Caco-2 (cell line): ENCODE measurements around the gene GJD3. TPM values are rescaled to one million over a fixed set of nuclear protein-coding genes. Genes with fewer than 3 reads are reported as not detected.

ENCODE experiments used
- BruUV-seq: library from RNA; stranded (reverse); fragments of 400-500 nt; replicated peaks from 2 replicates; lab custom pipeline; 2021; lab: Mats Ljungman, UMichigan
- CTCF ChIA-PET: fragments of 300-600 bp; sonication (Branson Sonifier 250); formaldehyde crosslinking; loops from one replicate; lab custom pipeline; 2022; ENCODE audit warnings: antibody characterized with exemption; lab: Charles Lee
- POLR2A ChIA-PET: fragments of 300-600 bp; sonication (Branson Sonifier 250); formaldehyde crosslinking; loops from one replicate; lab custom pipeline; 2022; ENCODE audit warnings: antibody characterized with exemption; lab: Charles Lee
- DNase-seq, 2 experiments: peaks; one replicate each; pipeline versions ENCODE4 v3.0.0 to v3.0.0-alpha.2; 2020 to 2022
- H3K27me3 ChIP-seq: replicated peaks from 2 replicates; pipeline ENCODE4 v1.6.0; 2011; ENCODE audit warnings: low read length; ENCODE audit not compliant: control insufficient read depth, insufficient read depth
- H3K36me3 ChIP-seq: 2 replicates; pipeline ENCODE4 v1.5.1; 2011; ENCODE audit warnings: low read length; ENCODE audit not compliant: control insufficient read depth, insufficient read depth
- H3K4me1 ChIP-seq: fragments of 250-450 bp; sonication (Bioruptor Pico); 2 replicates; pipeline ENCODE4 v1.5.1; 2020; ENCODE audit warnings: mild to moderate bottlenecking
- H3K4me3 ChIP-seq: 2 replicates; pipeline ENCODE4 v1.5.1; 2011; ENCODE audit warnings: low read depth, mild to moderate bottlenecking, control low read depth, low read length
- H3K9me3 ChIP-seq: fragments of 250-450 bp; sonication (Bioruptor Pico); 2 replicates; pipeline ENCODE4 v1.5.1; 2020; ENCODE audit warnings: mild to moderate bottlenecking, moderate library complexity
- H3K27ac Mint-ChIP-seq: one replicate; pipeline ENCODE4 v1.8.0; 2022; ENCODE audit warnings: mixed read lengths; ENCODE audit not compliant: unreplicated experiment
- H3K27me3 Mint-ChIP-seq: one replicate; pipeline ENCODE4 v1.8.0; 2022; ENCODE audit warnings: mixed read lengths; ENCODE audit not compliant: insufficient read depth, unreplicated experiment
- H3K36me3 Mint-ChIP-seq: one replicate; pipeline ENCODE4 v1.8.0; 2022; ENCODE audit warnings: mild to moderate bottlenecking, mixed read lengths; ENCODE audit not compliant: insufficient read depth, unreplicated experiment
- H3K4me1 Mint-ChIP-seq: one replicate; pipeline ENCODE4 v1.8.0; 2022; ENCODE audit warnings: low read depth, mixed read lengths; ENCODE audit not compliant: unreplicated experiment
- H3K4me3 Mint-ChIP-seq: one replicate; pipeline ENCODE4 v1.8.0; 2022; ENCODE audit warnings: mild to moderate bottlenecking, moderate library complexity, mixed read lengths; ENCODE audit not compliant: unreplicated experiment
- H3K9me3 Mint-ChIP-seq: one replicate; pipeline ENCODE4 v1.8.0; 2022; ENCODE audit warnings: mixed read lengths; ENCODE audit not compliant: unreplicated experiment
- intact Hi-C: fragments of 100-400 bp; cut with micrococcal nuclease; formaldehyde crosslinking; loops from one replicate; pipeline ENCODE4 v1.10.0; 2022; ENCODE audit not compliant: unreplicated experiment
- total RNA-seq: library from RNA; stranded (reverse); gene quantifications from 2 replicates; pipeline ENCODE4 v1.2.3, GENCODE V29; 2022
- TF ChIP-seq, protein P1 (sequence below), 2 experiments: fragments of 200-600 bp in 1 of 2; IDR thresholded peaks; 1 replicate in 1 of 2; 2 replicates in 1 of 2; pipeline versions ENCODE4 v1.5.1 to v1.8.0; 2011 to 2022; ENCODE audit warnings: antibody characterized with exemption in 1 of 2, control low read depth in 1 of 2, inconsistent platforms in 1 of 2, low read depth in 1 of 2, low read length in 1 of 2, mild to moderate bottlenecking in 1 of 2, moderate library complexity in 1 of 2; ENCODE audit not compliant: insufficient read depth in 1 of 2, severe bottlenecking in 1 of 2, unreplicated experiment in 1 of 2

The GJD3 gene
- total RNA-seq, 1 experiment from 2014 or later: not detected

DNA sequence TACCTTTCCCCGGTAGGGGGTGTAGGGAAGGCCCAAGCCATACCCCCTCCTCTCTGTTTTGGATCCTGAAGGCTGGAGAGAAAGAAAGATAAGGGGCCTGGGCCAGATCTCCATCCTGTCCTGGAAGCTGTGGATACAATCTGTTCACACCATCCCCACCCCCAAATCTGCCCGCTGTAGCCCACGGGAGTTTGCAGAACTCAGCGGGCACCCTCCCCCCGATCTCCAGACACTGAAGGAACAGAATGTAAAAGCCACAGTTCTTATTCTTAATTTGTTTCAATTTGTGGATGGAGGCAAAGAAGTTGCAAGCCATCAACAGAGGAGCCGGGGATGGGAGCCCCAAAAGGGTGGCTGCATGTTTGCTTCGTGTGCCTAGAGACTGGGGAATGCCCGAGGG, 27.2 kb downstream of the GJD3 start:
- peaks cover 12% of the 10 kb centered on the region for H3K36me3 Mint-ChIP-seq
- ChIA-PET CTCF (no interaction called here), POLR2A (no interaction called here)
- H3K4me1 ChIP-seq: peaks cover 18% of the 10 kb centered on the region
- no TSS peak for BruUV-seq
- no peak overlapping the region for H3K27ac Mint-ChIP-seq
- TF ChIP-seq, protein P1, sequence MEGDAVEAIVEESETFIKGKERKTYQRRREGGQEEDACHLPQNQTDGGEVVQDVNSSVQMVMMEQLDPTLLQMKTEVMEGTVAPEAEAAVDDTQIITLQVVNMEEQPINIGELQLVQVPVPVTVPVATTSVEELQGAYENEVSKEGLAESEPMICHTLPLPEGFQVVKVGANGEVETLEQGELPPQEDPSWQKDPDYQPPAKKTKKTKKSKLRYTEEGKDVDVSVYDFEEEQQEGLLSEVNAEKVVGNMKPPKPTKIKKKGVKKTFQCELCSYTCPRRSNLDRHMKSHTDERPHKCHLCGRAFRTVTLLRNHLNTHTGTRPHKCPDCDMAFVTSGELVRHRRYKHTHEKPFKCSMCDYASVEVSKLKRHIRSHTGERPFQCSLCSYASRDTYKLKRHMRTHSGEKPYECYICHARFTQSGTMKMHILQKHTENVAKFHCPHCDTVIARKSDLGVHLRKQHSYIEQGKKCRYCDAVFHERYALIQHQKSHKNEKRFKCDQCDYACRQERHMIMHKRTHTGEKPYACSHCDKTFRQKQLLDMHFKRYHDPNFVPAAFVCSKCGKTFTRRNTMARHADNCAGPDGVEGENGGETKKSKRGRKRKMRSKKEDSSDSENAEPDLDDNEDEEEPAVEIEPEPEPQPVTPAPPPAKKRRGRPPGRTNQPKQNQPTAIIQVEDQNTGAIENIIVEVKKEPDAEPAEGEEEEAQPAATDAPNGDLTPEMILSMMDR (IDR thresholded peaks at IDR 0.05; ENCODE audit: insufficient read depth in 1 of 2, low read depth in 1 of 2, low read length in 1 of 2, severe bottlenecking in 1 of 2, unreplicated experiment in 1 of 2): no peak
- H3K9me3 Mint-ChIP-seq: no peaks in the 10 kb centered on the region
- DNase-seq: no peak
- H3K9me3 ChIP-seq: no peaks in the 10 kb centered on the region
- intact Hi-C loops: no loop called here
- H3K4me1 Mint-ChIP-seq: peaks cover 25% of the 10 kb centered on the region
- no peak overlapping the region for H3K4me3 ChIP-seq
- H3K36me3 ChIP-seq: no peaks in the 10 kb centered on the region
- H3K27me3 Mint-ChIP-seq: no peaks in the 10 kb centered on the region
- H3K27me3 ChIP-seq: no peaks in the 10 kb centered on the region
- H3K4me3 Mint-ChIP-seq: no peak overlapping the region

DNA sequence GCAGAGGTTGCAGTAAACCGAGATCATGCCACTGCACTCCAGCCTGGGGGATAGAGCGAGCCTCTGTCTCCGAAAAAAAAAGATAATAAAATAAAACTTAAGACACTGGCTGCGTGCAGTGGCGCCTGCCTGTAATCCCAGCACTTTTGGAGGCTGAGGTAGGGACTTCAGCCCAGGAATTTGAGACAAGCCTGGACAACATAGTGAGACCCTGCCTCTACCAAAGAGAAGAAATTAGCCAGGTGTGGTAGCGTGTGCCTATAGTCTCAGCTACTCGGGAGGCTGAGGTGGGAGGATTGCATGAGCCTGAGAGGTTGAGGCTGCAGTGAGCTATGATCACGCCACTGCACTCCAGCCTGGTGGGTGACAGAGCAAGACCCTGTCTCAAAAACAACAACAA, 28.9 kb downstream of the GJD3 start:
- Mint-ChIP-seq H3K9me3 (no peaks in the 10 kb centered on the region), H3K27me3 (no peaks in the 10 kb centered on the region), H3K36me3 (no peaks in the 10 kb centered on the region), H3K4me1 (peaks cover 23% of the 10 kb centered on the region), H3K27ac (no peak overlapping the region), H3K4me3 (no peak overlapping the region)
- TF ChIP-seq, protein P1 (IDR thresholded peaks at IDR 0.05; ENCODE audit: insufficient read depth in 1 of 2, low read depth in 1 of 2, low read length in 1 of 2, severe bottlenecking in 1 of 2, unreplicated experiment in 1 of 2): no peak
- BruUV-seq: no TSS peak
- Histone ChIP-seq H3K27me3 (no peaks in the 10 kb centered on the region), H3K4me3 (no peak overlapping the region), H3K9me3 (no peaks in the 10 kb centered on the region), H3K36me3 (no peaks in the 10 kb centered on the region), H3K4me1 (peaks cover 16% of the 10 kb centered on the region)
- POLR2A ChIA-PET: interaction anchor here (0.7 kb wide), 1 partner anchor 10 kb away, joined by 3 read pairs; no protein-coding TSS in a partner anchor
- DNase-seq: no peak
- intact Hi-C loops: no loop called here
- CTCF ChIA-PET: interaction anchor here (0.5 to 2.0 kb wide), 2 partner anchors 18 to 277 kb away, joined by 3 to 5 read pairs; no protein-coding TSS in a partner anchor

DNA sequence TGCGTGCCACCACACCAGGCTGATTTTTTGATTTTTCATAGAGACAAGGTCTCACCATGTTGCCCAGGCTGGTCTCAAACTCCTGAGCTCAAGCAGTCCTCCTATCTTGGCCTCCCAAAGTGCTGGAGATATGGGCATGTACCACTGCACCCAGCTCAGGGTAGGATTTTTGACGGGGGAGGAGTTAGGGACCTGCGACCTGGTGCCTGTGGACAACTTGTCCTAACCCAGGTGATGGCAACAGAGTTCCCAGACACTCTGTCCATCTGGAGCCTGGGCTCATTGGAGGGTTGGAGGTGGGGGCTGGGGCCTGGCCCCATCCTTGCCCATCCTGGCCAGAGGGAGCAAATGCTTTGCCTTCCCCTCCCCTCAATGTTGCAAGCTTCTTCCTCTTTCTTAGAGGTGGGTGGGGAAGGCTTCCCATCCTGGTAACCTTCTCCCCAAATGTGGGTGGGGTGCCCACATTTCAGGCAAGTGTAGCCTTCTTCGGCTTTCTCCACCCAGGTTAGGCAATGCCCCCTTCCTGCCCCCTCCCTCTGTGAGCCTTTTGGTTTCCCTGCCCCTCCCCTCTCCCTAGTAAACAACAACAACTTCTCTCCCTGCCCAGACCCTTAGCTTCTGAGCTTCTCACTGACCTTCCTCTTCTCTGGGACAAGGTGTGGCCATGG, 30.6 kb downstream of the GJD3 start:
- H3K27ac Mint-ChIP-seq: no peak overlapping the region
- no peaks in the 10 kb centered on the region for H3K36me3 Mint-ChIP-seq
- ChIA-PET CTCF (interaction anchor here (0.6 to 2.0 kb wide), 2 partner anchors 17 to 396 kb away, joined by 3 to 5 read pairs; no protein-coding TSS in a partner anchor), POLR2A (interaction anchor here (0.6 kb wide), 2 partner anchors 16 to 115 kb away, joined by 3 read pairs; partner anchors contain the start of gene WIPF2)
- Histone ChIP-seq H3K27me3 (no peaks in the 10 kb centered on the region), H3K4me3 (no peak overlapping the region), H3K9me3 (no peaks in the 10 kb centered on the region), H3K4me1 (peaks cover 12% of the 10 kb centered on the region; the same call in 1 of the 2 replicates), H3K36me3 (peaks cover 1% of the 10 kb centered on the region)
- H3K9me3 Mint-ChIP-seq: no peaks in the 10 kb centered on the region
- DNase-seq: no peak
- intact Hi-C loops: loop anchor here (1.0 kb wide), 1 partner anchor 11 kb away; no protein-coding TSS in a partner anchor
- H3K27me3 Mint-ChIP-seq: no peaks in the 10 kb centered on the region
- H3K4me1 Mint-ChIP-seq: peaks cover 18% of the 10 kb centered on the region
- TF ChIP-seq, protein P1 (IDR thresholded peaks at IDR 0.05; ENCODE audit: insufficient read depth in 1 of 2, low read depth in 1 of 2, low read length in 1 of 2, severe bottlenecking in 1 of 2, unreplicated experiment in 1 of 2): no peak
- BruUV-seq: no TSS peak
- H3K4me3 Mint-ChIP-seq: no peak overlapping the region
